MCF 10A (cell line): ENCODE data around the gene DOCK9. TPM values are rescaled to one million over a fixed set of nuclear protein-coding genes. Genes with fewer than 3 reads are reported as not detected.

Experiments
- BruUV-seq: library from RNA; stranded (reverse); fragments of 400-500 nt; replicated peaks from 2 replicates; lab custom pipeline; 2021; lab: Mats Ljungman, UMichigan
- CTCF ChIA-PET: fragments of 300-600 bp; sonication (Branson Sonifier 250); formaldehyde crosslinking; extraction: SDS; loops from one replicate; lab custom pipeline; 2021; ENCODE audit warnings: antibody characterized with exemption, inconsistent platforms; lab: Yijun Ruan, JAX
- POLR2A ChIA-PET: fragments of 300-600, 350-650 bp; sonication (Branson Sonifier 250); formaldehyde crosslinking; extraction: SDS; loops from one replicate; lab custom pipeline; 2020; ENCODE audit warnings: antibody characterized with exemption, inconsistent platforms; lab: Yijun Ruan, JAX
- DNase-seq: peaks from one replicate; pipeline ENCODE4 v3.0.0-alpha.2; 2018; ENCODE audit not compliant: unreplicated experiment
- H3K27ac Mint-ChIP-seq: one replicate; pipeline ENCODE4 v1.8.0; 2022; ENCODE audit warnings: mild to moderate bottlenecking, low read depth, mixed read lengths; ENCODE audit not compliant: unreplicated experiment
- H3K27me3 Mint-ChIP-seq: one replicate; pipeline ENCODE4 v1.8.0; 2022; ENCODE audit warnings: mixed read lengths; ENCODE audit not compliant: insufficient read depth, unreplicated experiment
- H3K36me3 Mint-ChIP-seq: one replicate; pipeline ENCODE4 v1.8.0; 2022; ENCODE audit warnings: mild to moderate bottlenecking, moderate library complexity, mixed read lengths; ENCODE audit not compliant: insufficient read depth, unreplicated experiment
- H3K4me1 Mint-ChIP-seq: one replicate; pipeline ENCODE4 v1.8.0; 2022; ENCODE audit warnings: mixed read lengths; ENCODE audit not compliant: insufficient read depth, unreplicated experiment
- H3K4me3 Mint-ChIP-seq: one replicate; pipeline ENCODE4 v1.8.0; 2022; ENCODE audit warnings: mild to moderate bottlenecking, moderate library complexity, mixed read lengths; ENCODE audit not compliant: unreplicated experiment
- H3K9me3 Mint-ChIP-seq: one replicate; pipeline ENCODE4 v1.8.0; 2022; ENCODE audit warnings: mixed read lengths; ENCODE audit not compliant: unreplicated experiment
- CTCF ChIP-seq: fragments of 200-600 bp; IDR thresholded peaks from one replicate; pipeline ENCODE4 v1.8.0; 2022; ENCODE audit warnings: antibody characterized with exemption, mild to moderate bottlenecking; ENCODE audit not compliant: unreplicated experiment
- intact Hi-C: fragments of 100-400 bp; cut with micrococcal nuclease; formaldehyde crosslinking; loops from 2 replicates; pipeline ENCODE4 v1.14.1; 2022
- total RNA-seq: library from RNA; stranded (reverse); gene quantifications from 2 replicates; pipeline ENCODE4 v1.2.3, GENCODE V29; 2022

The DOCK9 gene
- total RNA-seq, 1 experiment from 2014 or later = 77.0 TPM

- ChIA-PET CTCF (interaction anchor here (0.5 to 3.4 kb wide), 5 partner anchors 19 to 1561 kb away, joined by 3 to 25 read pairs (median 8); no protein-coding TSS in a partner anchor), POLR2A (interaction anchor here (1.0 to 2.0 kb wide), 4 partner anchors 14 to 262 kb away, joined by 4 to 6 read pairs (median 6); no protein-coding TSS in a partner anchor)
- no peaks in the 10 kb centered on the region for H3K9me3 Mint-ChIP-seq
- peaks cover 60% of the 10 kb centered on the region for H3K36me3 Mint-ChIP-seq
- H3K4me3 Mint-ChIP-seq = no peak overlapping the region
- H3K27ac Mint-ChIP-seq = no peak overlapping the region
- H3K27me3 Mint-ChIP-seq = no peaks in the 10 kb centered on the region
- peaks cover 19% of the 10 kb centered on the region for H3K4me1 Mint-ChIP-seq
- intact Hi-C loops = no loop called here
- BruUV-seq = no TSS peak
- TF ChIP-seq CTCF = no peak
- DNase-seq = no peak
Measured at GRCh38 chr13:98888890-98889279, 89.0 kb downstream of the DOCK9 start.

GRCh38 chr13:98888222-98888889 is 89.5 kb downstream of the DOCK9 start:
- CTCF ChIA-PET = interaction anchor here (0.5 to 3.4 kb wide), 4 partner anchors 39 to 378 kb away, joined by 3 to 25 read pairs (median 7); no protein-coding TSS in a partner anchor
- intact Hi-C loops = no loop called here
- no TSS peak for BruUV-seq
- no peaks in the 10 kb centered on the region for H3K27me3 Mint-ChIP-seq
- H3K9me3 Mint-ChIP-seq = no peaks in the 10 kb centered on the region
- H3K4me3 Mint-ChIP-seq = no peak overlapping the region
- H3K27ac Mint-ChIP-seq = no peak overlapping the region
- H3K4me1 Mint-ChIP-seq = peaks cover 19% of the 10 kb centered on the region
- peaks cover 60% of the 10 kb centered on the region for H3K36me3 Mint-ChIP-seq
- POLR2A ChIA-PET = interaction anchor here (1.0 to 1.5 kb wide), 2 partner anchors 14 to 263 kb away, joined by 4 to 6 read pairs; no protein-coding TSS in a partner anchor
- no peak for TF ChIP-seq CTCF
- DNase-seq = no peak

GRCh38 chr13:98886587-98887230 is 91.2 kb downstream of the DOCK9 start:
- no peak for TF ChIP-seq CTCF
- no peaks in the 10 kb centered on the region for H3K9me3 Mint-ChIP-seq
- no peak overlapping the region for H3K4me3 Mint-ChIP-seq
- no peak for DNase-seq
- no TSS peak for BruUV-seq
- H3K27ac Mint-ChIP-seq = no peak overlapping the region
- ChIA-PET POLR2A (no interaction called here), CTCF (no interaction called here)
- H3K27me3 Mint-ChIP-seq = no peaks in the 10 kb centered on the region
- intact Hi-C loops = no loop called here
- H3K36me3 Mint-ChIP-seq = peaks cover 68% of the 10 kb centered on the region
- peaks cover 19% of the 10 kb centered on the region for H3K4me1 Mint-ChIP-seq

GRCh38 chr13:98885600-98885999 is 92.3 kb downstream of the DOCK9 start:
- no peak for TF ChIP-seq CTCF
- no peaks in the 10 kb centered on the region for H3K9me3 Mint-ChIP-seq
- H3K36me3 Mint-ChIP-seq = peaks cover 77% of the 10 kb centered on the region
- intact Hi-C loops = no loop called here
- no peak overlapping the region for H3K4me3 Mint-ChIP-seq
- peaks cover 14% of the 10 kb centered on the region for H3K4me1 Mint-ChIP-seq
- ChIA-PET POLR2A (no interaction called here), CTCF (interaction anchor here (0.6 kb wide), 2 partner anchors 188 to 872 kb away, joined by 3 read pairs; no protein-coding TSS in a partner anchor)
- DNase-seq = no peak
- no peaks in the 10 kb centered on the region for H3K27me3 Mint-ChIP-seq
- no TSS peak for BruUV-seq
- H3K27ac Mint-ChIP-seq = no peak overlapping the region
